K562 (cell line): ENCODE results near the gene ZNF181. TPM values are rescaled to one million over a fixed set of nuclear protein-coding genes. Genes with fewer than 3 reads are reported as not detected.

Experiments
- CHD7 ChIP-seq: fragments of 200-600 bp; sonication (generic); IDR thresholded peaks from one replicate; pipeline ENCODE4 v1.6.1; 2012; ENCODE audit warnings: mild to moderate bottlenecking, low read depth, low read length, inconsistent platforms
- polyA plus RNA-seq, 8 experiments: library from polyadenylated mRNA; depleted of rRNA in 4 of 8; stranded (reverse) in 5 of 8; unstranded in 3 of 8; fragments of >200 nt; fragmentation: Nextera tagmentation in 2 of 8; fragmentation: Illumina TruSeq in 1 of 8; extraction: Ambion mirVana in 2 of 8; extraction: Trizol in 1 of 8; gene quantifications; 2 replicates each; pipeline versions ENCODE4 v1.2.1 to v1.2.3, GENCODE V29; 2011 to 2014; ENCODE audit warnings: inconsistent platforms in 1 of 8, missing spikeins in 1 of 8
- total RNA-seq, 7 experiments: library from RNA; depleted of rRNA in 6 of 7; stranded (reverse); fragments of >200 nt in 6 of 7; fragmentation: Illumina TruSeq in 2 of 7; extraction: Trizol in 2 of 7; gene quantifications; 2 replicates each; pipeline versions ENCODE4 v1.2.1 to v1.2.3, GENCODE V29; 2011 to 2021; ENCODE audit warnings: low replicate concordance in 1 of 7

Gene ZNF181
- total and polyA plus RNA-seq, 9 of the 15 experiments (the other 6 are each of a cell fraction or from before 2014, with no cell fraction given), result 4.3 to 20.3 (median 12.1) TPM

- no peak for TF ChIP-seq CHD7
- TF ChIP-seq, all 486 proteins: peak for 12
Observed at GRCh38 chr19:34732612-34733211, 1.3 kb upstream of the ZNF181 start (continued).
